ENCODE results near the gene SERPINA5.
"Not testable (repeated sequence)": the region's sequence is repeated elsewhere in the genome, so short reads cannot be mapped to it uniquely, and the experiment has no call there.

SERPINA5 gene

DNA sequence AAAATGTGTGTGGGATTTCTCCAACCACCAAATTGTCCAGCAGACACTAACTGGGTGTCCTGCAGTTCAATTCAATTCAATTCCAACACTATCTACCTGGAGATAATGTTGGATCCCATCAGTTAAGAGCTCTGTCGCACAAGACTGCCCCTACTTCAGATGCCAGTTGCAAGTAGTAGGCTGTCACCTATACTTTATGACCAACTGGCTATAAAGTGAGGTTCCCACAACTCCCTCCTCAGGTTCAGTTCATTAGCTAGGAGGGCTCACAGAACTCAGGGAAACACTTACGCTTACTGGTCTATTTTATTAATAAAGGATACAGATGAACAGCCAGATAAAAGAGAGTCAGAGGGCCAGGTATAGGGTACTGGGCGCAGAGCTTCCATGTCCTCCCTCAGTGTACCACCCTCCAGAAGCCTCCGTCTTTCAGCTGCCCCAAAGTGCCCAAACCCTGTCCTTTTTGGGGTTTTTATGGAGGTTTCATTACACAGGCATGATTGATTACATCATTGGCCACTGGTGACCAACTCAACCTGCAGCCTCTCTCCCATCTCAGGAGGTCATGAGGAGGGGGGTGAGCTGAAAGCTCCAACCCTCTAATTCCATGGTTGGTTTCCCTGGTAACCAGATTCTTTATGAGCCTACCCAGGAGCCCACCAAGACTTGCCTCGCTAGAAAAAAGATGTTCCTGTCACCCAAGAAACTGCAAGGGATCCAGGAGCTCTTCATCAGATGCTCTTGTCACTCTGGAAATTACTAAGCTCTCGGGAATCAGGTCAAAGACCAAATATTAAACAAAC lies 7.5 kb upstream of the SERPINA5 start:
- DNase-seq (ENCODE audit: low read depth): no peak

DNA sequence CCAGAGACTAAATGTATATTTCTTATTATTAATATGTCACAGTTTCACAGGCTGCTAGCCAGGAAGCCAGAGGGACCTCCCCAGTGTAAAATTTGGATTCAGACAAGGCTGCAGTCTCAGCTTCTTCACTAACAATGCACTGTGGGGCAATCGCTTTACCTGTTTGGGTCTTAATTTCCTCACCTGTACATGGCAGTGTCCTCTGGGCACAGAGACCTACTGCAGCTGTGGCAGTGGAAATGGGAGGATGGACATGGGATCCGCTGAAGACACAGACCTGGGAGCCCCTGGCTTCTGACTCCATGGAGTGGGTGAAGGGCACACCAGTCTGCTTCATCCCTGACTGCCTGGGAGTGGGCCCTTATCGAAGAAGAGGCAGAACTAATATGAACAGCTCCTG lies 6.9 kb upstream of the SERPINA5 start:
- no peak for DNase-seq (ENCODE audit: low read depth)

DNA sequence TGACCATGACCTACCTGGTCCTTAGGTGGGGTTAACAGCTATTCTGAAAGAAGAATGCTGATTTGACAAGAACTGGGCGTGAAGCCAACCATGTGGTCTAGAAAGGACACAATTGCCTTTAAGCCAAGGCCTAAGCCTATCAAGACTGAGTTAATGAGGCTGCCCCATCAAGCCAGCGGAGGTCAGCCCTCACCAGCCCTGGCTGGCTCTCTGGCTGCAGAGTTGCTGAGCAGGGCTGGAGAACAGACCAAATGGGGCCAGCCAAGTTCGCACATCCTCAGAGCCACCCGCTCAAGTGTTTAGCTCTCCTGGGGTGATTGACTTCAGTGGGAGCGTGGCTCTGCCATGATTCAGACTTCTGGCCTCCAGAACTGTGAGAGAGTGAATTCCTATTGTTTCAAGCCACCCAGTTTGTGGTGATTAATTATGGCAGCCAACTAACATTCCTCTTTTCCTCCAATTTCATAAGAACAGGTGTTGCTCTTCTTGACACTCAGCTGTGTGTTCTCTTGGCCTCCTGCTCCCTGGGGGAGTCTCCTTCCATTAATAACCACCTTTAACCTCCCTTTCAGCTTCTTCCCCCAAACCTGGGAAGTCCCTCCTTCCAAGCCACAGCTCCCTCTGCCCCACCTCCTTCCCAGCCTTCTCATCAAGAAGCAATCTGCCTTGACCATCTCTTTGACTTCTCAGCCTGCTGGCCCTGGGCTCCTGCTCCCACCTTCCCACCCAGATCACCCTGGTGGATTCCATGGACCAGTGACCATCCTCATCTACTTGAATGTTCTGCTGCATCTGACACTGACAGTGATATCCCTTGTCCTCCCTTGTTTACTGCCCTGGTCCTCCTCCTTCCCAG lies 5.3 kb upstream of the SERPINA5 start:
- no peak for DNase-seq (ENCODE audit: low read depth)

DNA sequence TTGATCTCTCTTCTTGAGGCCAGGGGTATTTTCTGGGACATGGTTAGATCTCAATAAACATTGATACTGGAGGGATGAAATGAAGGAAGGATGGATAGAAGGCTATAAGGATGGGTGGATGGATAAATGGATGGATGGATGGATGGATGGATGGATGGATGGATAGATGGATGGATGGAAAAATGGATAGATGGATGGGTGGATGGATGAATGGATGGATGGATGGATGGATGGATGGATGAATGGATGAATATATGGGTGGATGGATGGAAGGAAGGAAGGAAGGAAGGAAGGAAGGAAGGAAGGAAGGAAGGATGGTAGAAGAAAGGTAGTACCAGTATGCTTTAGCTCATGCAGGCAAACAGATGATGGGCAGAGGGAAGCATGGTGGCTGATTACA lies 3.8 kb upstream of the SERPINA5 start:
- DNase-seq (ENCODE audit: low read depth): not testable (repeated sequence)

DNA sequence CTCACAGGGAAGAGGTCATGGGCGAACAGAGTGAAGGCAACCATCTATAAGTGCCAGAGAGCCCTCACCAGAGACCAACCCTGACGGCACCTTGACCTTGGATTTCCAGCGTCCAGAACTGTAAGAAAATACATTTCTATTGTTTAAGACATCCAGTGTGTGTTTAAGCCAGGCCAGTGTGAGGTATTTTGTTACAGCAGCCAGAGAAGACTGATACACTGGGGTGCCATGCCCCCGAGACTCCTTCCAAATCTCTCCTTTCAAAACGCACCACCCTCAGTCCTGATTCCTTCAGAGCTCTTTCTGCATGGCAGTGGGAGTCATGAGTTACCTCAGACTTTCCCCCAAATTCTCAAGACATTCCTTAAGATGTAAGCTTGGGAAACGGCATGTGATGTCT lies 2.5 kb upstream of the SERPINA5 start:
- no peak for DNase-seq (ENCODE audit: low read depth)

DNA sequence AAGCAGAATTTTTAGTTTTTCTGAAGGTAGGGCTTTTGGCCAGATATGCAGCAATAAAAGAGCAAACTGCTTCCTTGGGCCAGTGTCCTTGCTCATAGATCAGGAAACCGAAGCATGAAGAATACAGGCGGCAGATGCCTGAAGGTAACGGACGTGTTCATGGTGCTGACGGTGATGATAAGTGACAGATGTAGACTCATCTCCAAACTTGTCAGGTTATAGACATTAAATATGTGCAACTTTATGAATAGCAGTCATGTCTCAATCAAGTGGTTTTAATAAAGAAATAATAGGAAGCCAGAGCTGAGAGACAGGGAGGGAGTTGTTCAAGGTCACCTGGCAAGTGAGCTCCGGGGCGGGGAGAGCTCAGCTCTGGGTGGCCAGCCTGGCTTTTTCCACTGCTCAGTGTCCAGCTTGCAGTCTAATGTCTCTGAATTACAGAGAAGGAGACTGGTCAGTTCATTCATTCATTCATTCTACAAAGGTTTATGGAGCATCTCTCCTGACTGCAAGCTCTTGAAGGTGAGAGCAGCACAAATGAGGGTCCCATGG lies 1.0 kb downstream of the SERPINA5 start:
- no peak for DNase-seq (ENCODE audit: low read depth)

DNA sequence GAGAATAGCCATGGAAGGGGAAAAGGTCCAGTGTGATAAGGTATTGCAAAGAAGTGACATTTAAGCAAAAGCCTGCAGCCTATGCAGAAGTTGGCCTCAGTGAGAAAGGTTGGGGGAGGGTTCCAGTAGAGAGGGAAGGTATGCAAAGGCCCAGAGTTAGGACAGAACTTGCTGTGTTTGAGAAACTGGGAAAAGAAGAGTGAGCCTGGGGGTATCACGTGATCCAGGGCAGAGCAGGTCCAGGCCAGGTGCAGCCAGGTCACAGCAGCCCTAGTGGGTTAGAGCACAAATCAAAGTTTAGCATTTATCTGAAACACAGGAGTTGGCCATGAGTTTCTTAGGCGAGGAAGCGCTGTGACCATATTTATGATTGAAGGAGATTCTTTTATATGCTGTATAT lies 1.6 kb downstream of the SERPINA5 start:
- no peak for DNase-seq (ENCODE audit: low read depth)

DNA sequence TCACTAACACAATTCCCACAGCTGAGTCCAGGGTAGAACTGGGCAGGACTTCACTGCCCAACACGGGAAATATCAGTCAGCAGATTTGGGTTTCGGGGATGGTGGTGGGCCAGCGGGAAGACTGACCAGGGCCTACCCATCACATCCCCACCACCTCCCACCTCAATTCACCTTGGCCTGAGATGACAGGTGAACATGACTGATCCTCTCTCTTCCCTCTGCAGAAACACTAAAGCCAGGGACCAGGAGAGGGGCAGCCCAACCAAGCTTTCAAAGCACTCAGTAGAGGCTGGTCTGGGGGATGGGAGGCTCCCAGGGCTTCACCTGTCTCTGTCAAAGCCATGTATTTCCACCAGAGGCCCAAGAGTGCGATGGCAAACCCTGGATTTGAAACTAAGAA lies 2.3 kb downstream of the SERPINA5 start:
- DNase-seq (ENCODE audit: low read depth): no peak

DNA sequence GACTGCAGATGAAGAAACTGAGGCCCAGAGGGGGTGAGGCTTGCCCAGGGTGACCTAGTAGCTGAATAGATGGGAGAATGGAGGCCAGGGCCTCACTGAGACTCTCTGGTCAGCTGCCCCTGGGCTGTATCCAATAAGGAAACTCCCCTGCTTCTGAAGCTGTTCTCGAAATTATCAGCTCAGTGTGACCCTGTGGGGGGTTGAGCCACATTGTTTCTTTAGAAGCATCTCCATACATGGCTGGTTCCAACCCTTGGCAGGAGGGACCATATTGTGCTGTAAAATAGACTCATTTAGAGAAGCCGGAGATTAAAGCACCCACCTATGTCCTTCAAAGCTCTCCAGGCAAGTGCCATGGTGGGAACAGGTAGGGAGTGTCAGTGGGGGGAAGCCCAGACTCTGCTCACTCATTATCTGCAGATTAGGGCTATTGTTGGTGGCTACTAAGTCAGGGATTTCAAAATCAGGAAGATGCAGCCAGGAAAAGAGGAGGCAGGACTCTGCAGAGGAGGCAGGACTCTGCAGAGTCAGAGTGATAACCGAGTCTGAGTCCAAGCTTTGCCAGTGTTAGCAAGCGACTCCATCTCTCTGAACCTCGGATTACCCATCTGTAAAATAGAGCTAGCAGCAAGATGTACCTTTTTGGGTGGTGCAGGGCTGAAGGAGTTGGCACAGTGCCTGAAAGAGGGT lies 3.5 kb downstream of the SERPINA5 start:
- no peak for DNase-seq (ENCODE audit: low read depth)

DNA sequence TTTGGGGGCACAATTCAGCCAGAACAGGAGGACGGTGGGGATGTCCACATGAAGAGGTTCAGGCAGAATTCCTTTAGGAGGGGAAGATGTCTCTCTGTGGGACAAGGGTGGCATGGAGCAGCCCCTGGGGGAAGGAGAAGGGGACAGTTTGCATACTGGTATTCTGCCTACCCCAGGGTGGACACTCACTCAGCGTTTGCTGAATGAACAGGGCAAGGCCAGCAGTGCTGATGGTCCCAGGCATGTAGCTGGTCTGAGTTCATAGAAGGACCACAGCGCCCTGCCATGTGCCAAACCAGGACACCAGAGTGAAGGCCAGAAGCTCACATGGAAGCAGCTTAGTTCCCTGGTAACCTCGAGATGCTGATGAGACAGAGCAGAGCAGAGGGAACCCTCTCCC lies 5.4 kb downstream of the SERPINA5 start:
- no peak for DNase-seq (ENCODE audit: low read depth)

DNA sequence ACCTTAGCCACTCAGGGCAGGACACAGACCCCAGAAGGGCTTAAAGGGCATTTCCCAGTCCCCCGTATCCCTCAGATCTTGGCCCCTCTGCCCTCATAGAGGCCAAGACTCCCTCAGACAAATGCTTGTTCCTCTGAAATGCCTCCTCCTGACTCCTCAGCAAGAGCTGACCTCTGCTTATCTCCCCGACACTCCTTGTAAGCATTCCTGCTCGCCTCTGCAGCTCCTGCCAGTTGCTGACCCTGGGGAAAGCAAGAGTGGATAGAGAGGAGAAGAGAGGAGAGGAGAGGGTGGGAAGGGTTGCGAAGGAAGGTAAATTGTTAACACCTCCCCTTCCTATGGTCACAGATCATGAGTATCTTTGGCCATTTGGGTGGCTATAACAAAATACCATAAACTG lies 7.1 kb downstream of the SERPINA5 start:
- DNase-seq (ENCODE audit: low read depth): no peak

DNA sequence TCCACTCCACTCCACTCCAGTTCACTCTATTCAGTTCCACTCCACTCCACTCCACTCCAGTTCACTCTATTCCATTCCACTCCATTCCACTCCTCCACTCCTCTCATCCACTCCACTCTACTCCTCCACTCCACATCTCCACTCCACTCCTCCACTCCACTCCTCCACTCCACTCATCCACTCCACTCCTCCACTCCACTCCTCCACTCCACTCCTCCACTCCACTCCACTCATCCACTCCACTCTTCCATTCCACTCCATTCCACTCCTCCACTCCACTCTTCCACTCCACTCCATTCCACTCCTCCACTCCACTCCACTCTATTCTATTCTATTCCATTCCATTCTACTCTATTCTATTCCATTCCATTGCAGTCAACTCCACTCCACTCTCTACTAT lies 9.8 kb downstream of the SERPINA5 start:
- DNase-seq (ENCODE audit: low read depth): no peak

DNA sequence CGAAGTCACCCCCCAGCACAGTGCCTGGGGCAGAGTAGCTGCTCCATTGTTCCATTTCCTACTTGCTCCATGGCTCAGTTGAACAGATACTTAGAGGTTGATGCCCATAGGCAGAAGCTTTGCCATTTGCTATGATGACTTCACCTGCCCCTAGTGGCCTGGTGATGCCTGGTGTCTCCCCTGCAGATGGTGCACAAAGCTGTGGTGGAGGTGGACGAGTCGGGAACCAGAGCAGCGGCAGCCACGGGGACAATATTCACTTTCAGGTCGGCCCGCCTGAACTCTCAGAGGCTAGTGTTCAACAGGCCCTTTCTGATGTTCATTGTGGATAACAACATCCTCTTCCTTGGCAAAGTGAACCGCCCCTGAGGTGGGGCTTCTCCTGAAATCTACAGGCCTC lies 10.6 kb downstream of the SERPINA5 start:
- no peak for DNase-seq (ENCODE audit: low read depth)

DNA sequence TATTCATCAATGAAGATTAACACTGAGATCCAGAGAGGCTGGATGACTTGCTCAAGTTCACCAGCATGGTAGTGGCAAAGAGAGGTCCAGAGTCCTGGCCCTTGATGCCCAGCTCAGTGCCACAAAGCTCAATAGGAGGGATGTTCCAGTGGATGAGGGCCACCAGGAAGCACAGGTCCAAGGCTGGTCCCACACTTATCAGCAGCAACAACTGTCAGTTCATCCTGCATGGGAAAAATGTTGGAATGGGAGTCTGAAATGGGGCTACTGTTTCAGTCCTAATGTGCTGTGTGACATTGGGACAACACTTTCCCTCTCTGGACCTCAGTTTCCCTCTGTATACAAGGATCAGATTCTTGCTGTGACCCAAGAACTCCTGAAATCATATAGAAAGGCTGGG lies 11.2 kb downstream of the SERPINA5 start:
- no peak for DNase-seq (ENCODE audit: low read depth)

DNA sequence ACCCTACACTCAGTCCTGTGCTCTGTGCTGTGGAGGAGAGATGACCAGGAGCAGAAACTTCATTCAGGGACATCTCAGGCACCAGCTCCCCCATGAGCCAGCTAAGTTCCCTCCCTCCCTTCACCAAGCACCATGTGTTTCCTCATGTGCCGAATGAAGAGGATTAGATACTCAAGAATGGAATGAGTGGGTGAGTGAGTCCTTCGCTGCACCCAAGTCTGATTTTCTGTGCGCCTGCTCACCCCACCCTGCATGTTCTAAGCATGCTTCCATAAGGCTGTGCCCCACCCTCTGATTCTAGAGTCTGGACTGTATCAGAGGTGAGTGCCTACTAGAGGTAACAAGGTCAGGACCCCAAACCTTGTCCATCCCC lies 12.1 kb downstream of the SERPINA5 start:
- no peak for DNase-seq (ENCODE audit: low read depth)

DNA sequence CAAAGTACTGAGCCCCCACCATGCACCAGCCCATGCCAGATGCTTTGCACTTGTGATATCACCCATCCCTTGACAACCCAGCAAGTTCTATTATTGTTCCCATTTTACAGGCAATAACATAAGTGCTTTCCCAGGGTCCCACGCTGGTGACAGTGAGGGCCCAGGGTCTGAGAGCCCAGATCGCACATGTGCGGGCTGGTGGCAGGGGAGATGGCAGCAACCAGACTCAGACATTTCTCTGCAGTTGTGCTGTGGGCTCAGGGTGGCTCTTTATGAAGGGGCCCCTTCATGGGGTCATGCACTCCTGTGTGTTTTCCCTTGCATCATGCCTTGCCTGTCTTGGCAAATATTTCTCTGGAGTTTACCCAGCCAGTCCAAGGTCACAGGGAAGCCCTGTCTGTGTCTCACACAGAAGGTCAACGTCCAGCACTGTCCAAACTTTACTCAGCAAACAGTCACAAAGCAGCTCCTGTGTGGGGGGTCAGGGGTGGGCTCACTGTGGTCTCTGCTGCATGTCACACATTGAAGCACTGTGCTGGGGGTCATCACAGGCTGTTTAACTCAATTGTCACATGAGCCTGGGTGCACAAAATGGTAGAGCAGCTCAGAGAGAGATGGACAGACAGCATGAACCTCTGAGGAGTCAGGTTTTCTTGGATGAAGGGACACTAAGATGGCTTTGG lies 12.7 kb downstream of the SERPINA5 start:
- no peak for DNase-seq (ENCODE audit: low read depth)

DNA sequence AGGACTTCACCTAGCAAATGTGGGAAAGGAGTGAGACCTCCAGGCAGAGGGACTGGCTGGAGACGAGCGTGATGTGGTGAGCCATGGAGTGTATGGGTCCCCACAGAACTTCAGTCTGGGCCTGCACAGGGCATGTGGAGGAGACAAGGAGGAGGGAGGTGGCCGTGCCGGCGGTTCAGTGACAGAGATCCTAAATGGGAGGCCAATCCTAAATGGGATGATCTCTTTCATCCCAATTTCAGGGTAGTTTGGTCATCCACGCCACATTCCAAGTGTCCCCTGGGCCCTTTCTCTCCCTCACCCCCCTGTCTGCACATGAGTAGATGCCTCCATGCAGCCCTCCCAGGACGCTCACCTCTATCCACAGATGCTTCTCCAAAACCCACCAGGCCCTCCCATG lies 13.2 kb downstream of the SERPINA5 start:
- no peak for DNase-seq (ENCODE audit: low read depth)

DNA sequence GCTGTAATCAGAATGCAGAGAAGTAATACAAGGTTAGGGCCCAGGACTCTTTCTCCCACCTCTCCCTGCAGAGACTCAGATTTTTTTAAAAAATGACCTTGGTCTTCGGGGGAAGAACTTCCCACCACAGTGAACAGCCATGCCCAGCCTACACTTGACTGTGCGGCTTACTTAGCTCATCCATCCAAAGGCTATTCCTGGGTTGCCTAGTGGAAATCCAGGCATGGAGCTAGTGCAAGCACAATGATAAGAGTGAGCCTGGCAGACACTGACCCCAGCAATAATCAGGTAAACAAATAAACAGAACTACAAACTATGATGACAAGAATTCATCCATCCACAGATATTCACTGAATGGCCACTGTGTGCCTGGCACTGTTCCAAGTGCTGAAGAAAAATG lies 14.7 kb downstream of the SERPINA5 start:
- no peak for DNase-seq (ENCODE audit: low read depth)

DNA sequence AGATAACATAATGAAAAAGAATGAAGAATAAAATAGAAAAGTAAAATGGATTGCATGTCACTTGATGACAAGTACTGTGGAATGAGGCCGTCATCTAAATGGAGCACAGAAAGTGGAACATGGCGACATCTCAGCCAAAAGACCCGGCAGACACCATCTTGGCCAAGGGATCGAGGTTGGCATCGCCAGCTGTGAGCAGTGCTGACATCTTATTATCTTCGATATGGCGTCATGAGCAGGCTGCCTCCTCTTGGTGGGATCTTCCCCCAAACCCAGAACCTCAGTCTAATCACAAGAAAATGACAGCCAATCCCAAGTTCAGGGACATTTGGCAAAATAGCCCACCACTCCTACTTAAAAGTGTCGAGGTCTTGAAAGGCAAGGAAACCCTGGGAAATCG lies 15.1 kb downstream of the SERPINA5 start:
- no peak for DNase-seq (ENCODE audit: low read depth)

DNA sequence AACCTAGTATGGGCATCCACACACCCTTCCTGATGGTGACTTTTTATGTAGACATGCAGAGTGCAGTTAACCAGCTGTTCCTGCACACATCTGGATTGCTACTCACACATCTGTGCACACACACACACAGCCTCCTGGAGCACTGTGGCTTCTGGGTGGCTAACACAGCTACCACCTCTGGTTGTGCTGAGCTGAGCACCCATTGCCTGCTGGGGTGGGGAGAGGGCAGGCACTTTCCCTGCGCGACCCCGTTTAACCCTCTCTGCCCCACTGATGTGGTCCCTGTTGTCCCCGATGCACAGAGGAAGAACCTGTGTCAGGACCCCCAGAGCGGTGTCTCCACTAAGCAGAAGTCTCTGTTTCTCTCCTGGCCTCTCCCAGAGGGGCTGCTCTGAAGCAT lies 16.6 kb downstream of the SERPINA5 start:
- DNase-seq (ENCODE audit: low read depth): no peak

DNA sequence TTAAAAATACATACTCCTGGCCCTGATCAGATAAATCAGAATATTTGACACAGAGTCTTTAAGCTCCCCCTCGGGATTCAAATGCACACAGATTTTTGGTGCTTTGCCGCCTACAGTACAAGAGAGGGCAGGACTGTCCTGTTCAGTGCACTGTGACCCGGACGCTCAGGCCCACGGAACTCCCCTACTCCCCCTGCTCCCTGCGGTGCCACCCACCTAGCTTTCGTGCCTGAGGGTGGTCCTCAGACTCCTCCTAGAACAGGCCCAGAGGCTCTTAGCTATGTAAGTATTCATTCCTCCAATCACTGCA lies 17.2 kb downstream of the SERPINA5 start:
- DNase-seq (ENCODE audit: low read depth): no peak

Data from stimulated activated CD8-positive, alpha-beta memory T cell treated with anti-CD3 and anti-CD28 coated beads, Interleukin-15, amount 100 ng/mL, for 24 hours (primary cell).